ENCODE results near the gene ARNT2.

GRCh38 chr15:80550908-80551260, 146.7 kb downstream of the ARNT2 start:
- TF ChIP-seq, protein P1, sequence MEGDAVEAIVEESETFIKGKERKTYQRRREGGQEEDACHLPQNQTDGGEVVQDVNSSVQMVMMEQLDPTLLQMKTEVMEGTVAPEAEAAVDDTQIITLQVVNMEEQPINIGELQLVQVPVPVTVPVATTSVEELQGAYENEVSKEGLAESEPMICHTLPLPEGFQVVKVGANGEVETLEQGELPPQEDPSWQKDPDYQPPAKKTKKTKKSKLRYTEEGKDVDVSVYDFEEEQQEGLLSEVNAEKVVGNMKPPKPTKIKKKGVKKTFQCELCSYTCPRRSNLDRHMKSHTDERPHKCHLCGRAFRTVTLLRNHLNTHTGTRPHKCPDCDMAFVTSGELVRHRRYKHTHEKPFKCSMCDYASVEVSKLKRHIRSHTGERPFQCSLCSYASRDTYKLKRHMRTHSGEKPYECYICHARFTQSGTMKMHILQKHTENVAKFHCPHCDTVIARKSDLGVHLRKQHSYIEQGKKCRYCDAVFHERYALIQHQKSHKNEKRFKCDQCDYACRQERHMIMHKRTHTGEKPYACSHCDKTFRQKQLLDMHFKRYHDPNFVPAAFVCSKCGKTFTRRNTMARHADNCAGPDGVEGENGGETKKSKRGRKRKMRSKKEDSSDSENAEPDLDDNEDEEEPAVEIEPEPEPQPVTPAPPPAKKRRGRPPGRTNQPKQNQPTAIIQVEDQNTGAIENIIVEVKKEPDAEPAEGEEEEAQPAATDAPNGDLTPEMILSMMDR (IDR thresholded peaks at IDR 0.05): no peak
- TF ChIP-seq MXD4 (CRISPR knock-in tag; IDR thresholded peaks at IDR 0.05; ENCODE audit: borderline replicate concordance) (no peak), KAT7 (CRISPR knock-in tag; IDR thresholded peaks at IDR 0.05; ENCODE audit: borderline replicate concordance) (no peak), ATF1 (CRISPR knock-in tag; IDR thresholded peaks at IDR 0.05) (no peak), TP53 (CRISPR knock-in tag; IDR thresholded peaks at IDR 0.05) (no peak), SMAD3 (CRISPR knock-in tag; IDR thresholded peaks at IDR 0.05; ENCODE audit: borderline replicate concordance) (no peak)
